Measurements from ENCODE around the gene RTN4.
A peak's percentile ranks its signal among the peaks of the same experiment; 100 is the strongest.

RTN4 gene

DNA sequence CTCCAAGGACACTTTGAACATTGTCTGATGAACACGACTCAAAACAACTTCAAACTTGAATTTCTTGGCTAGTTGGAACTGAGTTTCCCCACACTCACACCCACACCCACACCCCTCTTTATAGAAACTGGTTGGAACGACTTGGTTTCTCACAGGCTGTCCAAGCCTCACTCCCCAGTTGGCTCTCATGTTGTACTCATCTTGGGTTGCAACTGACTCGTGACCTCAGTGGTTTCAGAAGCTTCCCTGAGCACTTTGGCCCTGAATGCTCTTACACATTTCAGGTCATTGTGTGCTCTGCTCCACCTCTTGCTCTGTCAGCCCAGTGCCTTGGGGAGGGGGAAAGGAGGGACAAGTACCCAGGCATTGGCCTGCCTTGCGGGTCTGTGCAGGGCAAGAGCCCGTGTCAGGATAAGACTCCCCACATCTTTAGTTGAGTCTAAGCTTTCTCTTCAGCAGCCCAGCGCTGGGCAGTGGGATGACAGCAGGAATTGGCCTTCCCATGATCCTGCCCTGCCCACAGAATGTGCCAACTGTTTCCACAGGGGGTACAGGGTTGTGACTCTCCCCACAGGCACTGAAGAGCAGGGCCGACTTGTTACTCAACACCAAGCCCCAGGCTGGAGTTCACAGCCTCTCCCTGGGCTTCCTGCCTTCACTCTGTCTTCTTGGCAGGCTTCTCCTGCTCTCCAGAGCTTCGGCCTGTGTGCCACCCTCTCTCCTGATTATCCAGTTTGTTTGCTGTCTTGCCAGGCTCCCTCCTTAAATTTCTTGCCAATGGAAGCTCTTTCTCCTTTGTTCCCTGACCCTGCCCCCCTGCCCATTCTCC, 104.6 kb downstream of the RTN4 start:
- Mint-ChIP-seq H3K27ac (peak overlapping the region; percentile 50), H3K9me3 (peaks cover 4% of the 10 kb centered on the region), H3K27me3 (peaks cover 5% of the 10 kb centered on the region), H3K4me1 (peaks cover 2% of the 10 kb centered on the region), H3K4me3 (no peak overlapping the region), H3K36me3 (no peaks in the 10 kb centered on the region)
- no peak for DNase-seq
- CTCF ChIA-PET, result no interaction called here

DNA sequence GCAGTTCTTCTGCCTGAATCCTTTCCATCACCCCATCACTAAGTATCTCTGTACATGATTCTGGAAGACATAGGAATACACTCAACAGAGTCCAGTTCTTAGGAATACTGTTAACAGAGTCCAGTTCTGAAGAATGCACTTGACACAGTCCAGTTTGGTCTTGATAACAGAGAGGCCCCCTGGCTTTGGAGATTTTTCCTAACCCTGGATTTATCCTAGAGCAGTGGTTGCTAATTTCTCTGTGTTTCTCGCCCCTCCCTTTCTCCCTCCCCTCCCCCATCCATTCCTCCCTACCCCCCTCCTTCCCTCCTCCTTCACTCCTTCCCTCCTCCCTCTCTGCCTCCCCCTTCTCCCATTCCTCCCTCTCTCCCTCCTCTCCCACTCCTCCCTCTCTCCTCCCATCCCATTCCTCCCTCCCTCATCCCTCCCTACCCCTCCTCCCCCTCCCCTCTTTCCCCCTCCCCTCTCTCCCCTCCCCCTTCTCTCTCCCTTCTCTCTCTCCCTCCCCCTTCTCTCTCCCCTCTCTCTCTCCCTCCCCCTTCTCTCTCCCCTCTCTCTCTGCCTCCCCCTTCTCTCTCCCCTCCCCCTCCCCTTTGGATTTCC, 105.4 kb downstream of the RTN4 start:
- CTCF ChIA-PET, result interaction anchor here (1.0 kb wide), 1 partner anchor 13 kb away, joined by 3 read pairs; no protein-coding TSS in a partner anchor
- peaks cover 4% of the 10 kb centered on the region for H3K9me3 Mint-ChIP-seq
- no peak overlapping the region for H3K4me3 Mint-ChIP-seq
- peaks cover 2% of the 10 kb centered on the region for H3K4me1 Mint-ChIP-seq
- peaks cover 5% of the 10 kb centered on the region for H3K27me3 Mint-ChIP-seq
- no peak for DNase-seq
- H3K27ac Mint-ChIP-seq, result no peak overlapping the region
- H3K36me3 Mint-ChIP-seq, result no peaks in the 10 kb centered on the region

DNA sequence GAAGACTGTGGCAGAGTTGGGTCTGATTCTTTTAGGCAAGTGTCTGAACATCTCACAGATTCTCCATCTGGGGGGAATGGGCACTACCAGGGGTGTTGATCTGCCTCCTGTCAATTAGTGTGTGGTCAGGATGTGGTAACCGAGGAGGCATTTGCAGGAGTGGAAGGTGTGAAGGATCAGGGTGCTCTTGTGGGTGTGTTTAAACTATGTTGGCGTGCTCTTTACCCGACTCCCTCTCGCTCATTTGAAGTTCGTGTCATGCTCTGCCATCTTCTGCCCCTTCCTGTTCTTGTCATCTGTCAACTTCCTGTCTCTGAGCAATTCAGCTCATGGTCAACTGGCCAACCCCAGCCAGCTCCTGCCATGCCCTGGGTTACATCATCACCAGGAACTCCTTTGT, 107.9 kb downstream of the RTN4 start:
- Mint-ChIP-seq H3K4me3 (no peak overlapping the region), H3K27ac (no peak overlapping the region), H3K4me1 (peaks cover 2% of the 10 kb centered on the region), H3K9me3 (peaks cover 15% of the 10 kb centered on the region), H3K36me3 (no peaks in the 10 kb centered on the region), H3K27me3 (peaks cover 10% of the 10 kb centered on the region)
- DNase-seq, result peak; percentile 43
- CTCF ChIA-PET, result no interaction called here

DNA sequence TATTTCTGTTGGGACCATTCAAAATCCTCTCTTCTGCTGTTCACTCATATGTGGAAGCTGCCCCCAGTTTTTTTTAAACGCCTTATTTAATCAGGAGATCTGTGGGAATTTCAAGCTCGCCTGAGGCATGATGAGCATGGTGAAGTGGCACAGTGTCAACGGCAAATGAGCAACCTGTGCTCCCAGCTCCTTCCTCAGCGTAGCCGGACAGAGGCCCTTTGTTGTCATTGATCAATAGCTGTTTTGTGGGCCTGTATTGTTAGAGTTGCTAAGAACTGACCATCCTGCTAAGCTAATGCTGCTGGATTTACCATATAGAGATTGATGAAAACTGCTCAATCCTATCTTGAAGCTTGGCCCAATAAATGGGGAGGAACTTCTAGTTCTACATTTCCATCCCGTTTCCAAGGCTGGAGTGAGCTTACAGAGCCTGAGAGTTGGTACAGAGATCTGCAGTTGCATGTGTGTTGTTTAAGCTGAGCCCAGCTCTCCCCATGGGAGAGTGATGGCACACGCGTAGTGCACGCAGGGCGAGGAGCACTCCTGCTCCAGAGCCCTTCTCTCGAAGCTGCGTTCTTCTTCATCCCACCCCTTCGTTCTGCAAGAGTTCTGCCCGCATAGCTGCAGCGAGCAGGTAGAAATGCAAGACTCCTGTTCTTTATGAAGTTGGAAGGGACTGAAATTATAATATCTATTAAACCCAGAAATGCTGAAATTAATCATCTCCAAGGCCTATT, 108.8 kb downstream of the RTN4 start:
- Mint-ChIP-seq H3K4me3 (no peak overlapping the region), H3K9me3 (peaks cover 15% of the 10 kb centered on the region), H3K27ac (no peak overlapping the region), H3K4me1 (peaks cover 2% of the 10 kb centered on the region), H3K27me3 (peaks cover 10% of the 10 kb centered on the region), H3K36me3 (no peaks in the 10 kb centered on the region)
- CTCF ChIA-PET, result interaction anchor here (0.6 kb wide), 1 partner anchor 44 kb away, joined by 3 read pairs; no protein-coding TSS in a partner anchor
- DNase-seq, result no peak

DNA sequence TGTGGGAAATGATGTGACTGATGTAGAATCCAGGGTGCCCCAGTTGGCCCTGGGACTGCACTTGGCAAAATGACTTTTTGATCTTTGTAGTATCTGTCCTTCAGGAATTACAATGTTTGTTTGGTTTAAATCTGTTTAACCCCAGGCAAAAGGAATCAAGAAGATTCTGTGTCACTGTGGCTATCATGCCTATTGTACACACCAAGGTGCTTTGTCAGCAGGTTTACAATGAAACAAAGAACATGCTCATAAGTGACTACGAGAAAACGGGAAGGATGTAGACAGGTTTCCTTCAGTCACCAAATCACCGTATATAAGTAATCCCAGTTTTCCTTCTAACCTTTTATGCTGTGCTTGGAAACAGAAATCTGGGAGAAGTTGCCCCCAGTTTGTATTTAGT, 109.5 kb downstream of the RTN4 start:
- no peak for DNase-seq
- Mint-ChIP-seq H3K4me1 (peaks cover 2% of the 10 kb centered on the region), H3K36me3 (no peaks in the 10 kb centered on the region), H3K4me3 (no peak overlapping the region), H3K9me3 (peaks cover 15% of the 10 kb centered on the region), H3K27ac (no peak overlapping the region), H3K27me3 (peaks cover 5% of the 10 kb centered on the region)
- CTCF ChIA-PET, result no interaction called here

DNA sequence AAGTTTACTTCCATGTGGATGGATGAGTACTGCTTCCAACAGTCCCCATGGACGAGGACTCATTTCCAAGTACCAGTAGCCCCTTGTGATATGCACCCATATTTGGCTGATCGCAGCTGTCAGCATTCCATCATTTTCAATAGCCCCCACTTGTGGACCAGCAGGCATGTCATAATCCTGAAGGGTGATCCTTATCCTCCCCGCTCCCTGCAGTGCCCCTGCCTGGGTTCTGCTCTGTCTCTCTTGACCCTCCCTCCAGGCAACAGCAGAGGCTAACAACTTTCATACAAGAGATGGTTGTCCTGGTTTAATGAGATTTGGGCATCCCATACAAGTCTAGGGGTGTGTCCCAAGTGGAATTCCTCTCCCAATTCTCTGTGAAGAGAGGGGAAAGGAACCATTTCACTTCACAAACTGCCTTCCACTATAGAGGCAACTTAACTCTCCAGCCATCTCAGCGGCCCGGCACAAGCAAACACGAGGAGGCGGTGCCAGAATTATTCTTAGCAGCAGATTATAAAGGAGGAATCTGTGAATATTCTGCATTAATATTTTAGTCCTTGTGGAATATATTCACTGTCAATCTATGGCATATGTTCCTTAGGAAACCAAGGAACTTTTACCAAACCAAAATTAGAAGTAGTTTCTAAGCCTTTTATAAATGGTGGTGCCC, 110.7 kb downstream of the RTN4 start:
- DNase-seq, result no peak
- peaks cover 11% of the 10 kb centered on the region for H3K9me3 Mint-ChIP-seq
- no peaks in the 10 kb centered on the region for H3K4me1 Mint-ChIP-seq
- H3K36me3 Mint-ChIP-seq, result no peaks in the 10 kb centered on the region
- no peak overlapping the region for H3K4me3 Mint-ChIP-seq
- no peak overlapping the region for H3K27ac Mint-ChIP-seq
- H3K27me3 Mint-ChIP-seq, result peaks cover 5% of the 10 kb centered on the region
- CTCF ChIA-PET, result no interaction called here

DNA sequence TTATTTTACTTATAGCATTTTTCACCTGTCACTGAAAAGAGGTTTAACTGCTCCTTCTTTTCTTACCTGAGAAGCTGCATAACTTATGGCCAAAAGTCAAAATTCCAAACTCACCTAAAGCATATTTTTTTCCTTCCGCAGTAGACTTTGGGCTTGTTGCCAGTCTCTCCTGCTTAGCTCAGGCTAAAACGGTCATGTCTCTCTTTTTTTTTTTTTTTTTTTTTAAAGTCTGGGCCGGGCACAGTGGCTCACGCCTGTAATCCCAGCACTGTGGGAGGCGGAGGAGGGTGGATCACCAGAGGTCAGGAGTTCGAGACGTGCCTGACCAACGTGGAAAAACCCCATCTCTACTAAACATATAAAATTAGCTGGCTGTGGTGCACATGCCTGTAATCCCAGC, 113.5 kb downstream of the RTN4 start:
- Mint-ChIP-seq H3K36me3 (no peaks in the 10 kb centered on the region), H3K27me3 (peaks cover 9% of the 10 kb centered on the region), H3K4me3 (no peak overlapping the region), H3K4me1 (no peaks in the 10 kb centered on the region), H3K9me3 (peaks cover 11% of the 10 kb centered on the region), H3K27ac (no peak overlapping the region)
- CTCF ChIA-PET, result no interaction called here
- DNase-seq, result no peak

DNA sequence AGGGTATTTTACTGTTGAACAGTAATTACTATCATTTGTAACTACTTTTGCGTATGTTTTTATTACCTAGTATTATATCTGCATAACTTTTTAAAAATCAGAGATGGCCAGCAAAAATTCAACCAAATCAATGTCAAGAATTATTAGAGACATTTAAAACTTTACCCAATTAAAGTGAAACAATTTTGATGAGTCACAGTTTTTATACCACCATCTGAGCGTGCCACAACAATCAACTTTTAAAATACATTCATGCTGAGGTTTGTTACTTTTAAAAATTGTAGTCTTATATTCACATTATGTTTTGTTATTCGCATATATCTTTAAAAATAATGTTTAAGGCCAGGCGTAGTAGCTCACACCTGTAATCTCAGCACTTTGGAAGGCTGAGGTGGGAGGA, 114.9 kb downstream of the RTN4 start:
- H3K36me3 Mint-ChIP-seq, result no peaks in the 10 kb centered on the region
- CTCF ChIA-PET, result no interaction called here

DNA sequence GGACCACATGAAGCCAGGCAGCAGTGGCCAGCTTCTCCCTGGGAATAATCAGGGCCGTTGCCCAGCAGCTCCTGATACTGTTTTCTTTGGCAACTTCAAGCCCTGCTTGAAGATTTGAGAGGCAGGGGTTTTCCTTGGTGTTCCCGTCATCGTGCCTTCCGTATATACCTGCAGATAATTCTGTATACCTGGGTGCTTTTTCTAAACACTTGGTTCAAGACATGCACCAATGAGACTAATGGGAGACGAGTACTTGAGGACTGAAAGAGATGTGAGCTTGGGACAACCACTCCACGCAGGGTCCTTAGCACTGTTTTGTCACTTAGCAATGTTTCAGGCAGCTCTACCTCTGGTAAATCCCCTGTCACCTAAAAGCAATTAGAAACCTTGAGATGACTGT, 118.8 kb downstream of the RTN4 start:
- CTCF ChIA-PET, result interaction anchor here (0.8 kb wide), 1 partner anchor 13 kb away, joined by 3 read pairs; no protein-coding TSS in a partner anchor
- no peak for DNase-seq
- H3K9me3 Mint-ChIP-seq, result peaks cover 2% of the 10 kb centered on the region
- H3K4me1 Mint-ChIP-seq, result no peaks in the 10 kb centered on the region
- H3K36me3 Mint-ChIP-seq, result no peaks in the 10 kb centered on the region
- H3K27ac Mint-ChIP-seq, result no peak overlapping the region
- H3K27me3 Mint-ChIP-seq, result peaks cover 16% of the 10 kb centered on the region
- H3K4me3 Mint-ChIP-seq, result no peak overlapping the region

More for the DNA sequence above, 114.9 kb downstream of the RTN4 start:
- peaks cover 13% of the 10 kb centered on the region for H3K9me3 Mint-ChIP-seq
- no peaks in the 10 kb centered on the region for H3K4me1 Mint-ChIP-seq
- H3K27ac Mint-ChIP-seq, result no peak overlapping the region
- no peak for DNase-seq
- no peak overlapping the region for H3K4me3 Mint-ChIP-seq
- peaks cover 12% of the 10 kb centered on the region for H3K27me3 Mint-ChIP-seq

DNA sequence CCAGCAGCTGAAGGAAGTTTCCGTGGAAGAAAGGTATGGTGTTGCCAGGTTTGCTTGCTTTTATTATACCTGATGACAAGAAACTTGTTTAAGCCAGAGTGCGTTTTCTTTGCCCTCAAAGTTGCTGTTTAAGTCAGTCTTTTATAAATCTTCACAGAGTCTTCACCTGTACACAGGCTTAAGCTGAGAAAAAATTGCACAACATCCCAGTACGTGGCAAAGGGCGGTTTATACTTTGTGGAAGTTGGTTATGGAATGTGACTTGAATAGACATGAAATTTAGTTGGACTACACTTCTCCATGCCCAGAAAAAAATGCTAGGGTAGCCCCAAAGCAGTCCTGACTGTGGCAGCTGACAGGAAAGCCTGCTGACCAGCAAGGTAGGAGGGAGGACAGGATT, 121.5 kb downstream of the RTN4 start:
- Mint-ChIP-seq H3K4me1 (no peaks in the 10 kb centered on the region), H3K27ac (no peak overlapping the region), H3K4me3 (no peak overlapping the region), H3K27me3 (peaks cover 25% of the 10 kb centered on the region), H3K9me3 (peaks cover 2% of the 10 kb centered on the region), H3K36me3 (no peaks in the 10 kb centered on the region)
- CTCF ChIA-PET, result no interaction called here
- DNase-seq, result no peak

DNA sequence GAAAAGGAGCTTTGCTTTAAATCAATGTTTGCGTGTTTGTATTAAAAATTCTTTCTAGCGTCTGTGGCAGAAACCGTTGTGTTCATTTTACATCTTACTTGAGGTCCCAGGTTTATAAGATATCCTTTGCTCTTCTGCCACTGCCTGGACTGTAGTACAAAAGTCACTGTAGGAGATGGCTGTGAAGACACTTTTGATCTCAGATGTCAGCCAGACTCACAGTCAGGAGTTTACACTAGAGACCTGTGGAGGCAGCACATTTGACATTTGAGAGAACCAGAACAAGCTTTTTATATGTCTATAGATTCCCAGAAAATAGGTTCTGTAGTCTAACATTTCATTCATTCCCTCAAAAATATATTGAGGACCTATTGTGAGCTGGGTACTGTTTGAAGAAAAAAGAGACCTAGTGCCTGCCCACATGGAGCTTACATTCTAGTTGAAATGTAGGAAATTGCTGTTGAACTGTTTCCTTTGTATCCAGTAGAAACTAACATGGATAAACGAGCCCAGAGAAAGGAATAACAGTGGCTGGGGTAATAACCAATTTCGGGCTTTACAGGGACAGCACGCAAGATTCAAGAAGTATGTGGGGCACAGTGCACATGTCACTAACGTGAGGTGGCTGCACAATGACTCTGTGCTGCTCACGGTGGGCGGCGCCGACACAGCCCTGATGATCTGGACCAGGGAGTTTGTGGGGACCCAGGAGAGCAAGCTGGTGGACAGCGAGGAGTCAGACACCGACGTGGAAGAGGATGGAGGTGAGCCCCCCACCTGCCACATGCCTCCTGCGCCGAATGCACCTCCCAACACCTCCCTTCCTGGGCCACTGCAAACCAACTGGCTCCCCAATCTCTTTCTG, 122.3 kb downstream of the RTN4 start:
- CTCF ChIA-PET, result interaction anchor here (1.1 kb wide), 1 partner anchor 89 kb away, joined by 3 read pairs; no protein-coding TSS in a partner anchor
- H3K4me1 Mint-ChIP-seq, result no peaks in the 10 kb centered on the region
- DNase-seq, result no peak
- H3K27ac Mint-ChIP-seq, result no peak overlapping the region
- H3K27me3 Mint-ChIP-seq, result peaks cover 25% of the 10 kb centered on the region
- H3K9me3 Mint-ChIP-seq, result peaks cover 2% of the 10 kb centered on the region
- H3K4me3 Mint-ChIP-seq, result no peak overlapping the region
- no peaks in the 10 kb centered on the region for H3K36me3 Mint-ChIP-seq

DNA sequence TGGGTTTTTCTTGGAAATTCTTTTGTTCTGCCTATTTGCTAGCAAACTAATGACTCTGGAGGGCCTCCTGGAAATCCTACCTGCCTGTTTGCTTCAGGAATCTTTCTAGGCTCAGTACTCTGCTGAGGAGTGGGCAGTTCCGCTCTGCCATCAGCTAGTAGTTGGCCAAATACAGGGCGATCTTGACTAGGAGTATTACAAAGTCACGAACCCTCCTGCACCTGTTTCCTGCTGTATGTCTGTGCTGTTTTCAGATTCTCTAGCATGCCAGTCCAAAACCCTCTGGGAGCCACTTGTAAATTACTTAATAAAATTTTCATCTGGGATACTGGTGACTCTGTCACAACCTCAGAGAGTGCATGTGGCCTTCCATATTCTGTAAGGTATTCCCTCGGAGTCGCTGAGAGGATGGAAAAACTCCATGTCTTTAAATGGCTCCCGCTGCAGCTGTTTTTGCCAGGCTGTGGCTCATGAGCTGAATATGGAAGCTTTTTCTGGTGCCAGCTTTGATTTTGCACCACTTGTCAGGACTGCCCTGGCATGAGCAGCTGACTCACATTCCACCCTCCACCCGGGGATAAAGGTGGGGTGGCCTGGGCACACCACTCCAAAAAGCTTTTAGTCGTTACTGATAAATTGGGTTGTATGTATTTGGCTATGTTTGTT, 123.0 kb downstream of the RTN4 start:
- no peak overlapping the region for H3K27ac Mint-ChIP-seq
- DNase-seq, result no peak
- H3K4me1 Mint-ChIP-seq, result no peaks in the 10 kb centered on the region
- H3K4me3 Mint-ChIP-seq, result no peak overlapping the region
- H3K27me3 Mint-ChIP-seq, result peaks cover 22% of the 10 kb centered on the region
- H3K9me3 Mint-ChIP-seq, result peaks cover 2% of the 10 kb centered on the region
- CTCF ChIA-PET, result interaction anchor here (1.1 kb wide), 1 partner anchor 88 kb away, joined by 3 read pairs; no protein-coding TSS in a partner anchor
- H3K36me3 Mint-ChIP-seq, result no peaks in the 10 kb centered on the region

DNA sequence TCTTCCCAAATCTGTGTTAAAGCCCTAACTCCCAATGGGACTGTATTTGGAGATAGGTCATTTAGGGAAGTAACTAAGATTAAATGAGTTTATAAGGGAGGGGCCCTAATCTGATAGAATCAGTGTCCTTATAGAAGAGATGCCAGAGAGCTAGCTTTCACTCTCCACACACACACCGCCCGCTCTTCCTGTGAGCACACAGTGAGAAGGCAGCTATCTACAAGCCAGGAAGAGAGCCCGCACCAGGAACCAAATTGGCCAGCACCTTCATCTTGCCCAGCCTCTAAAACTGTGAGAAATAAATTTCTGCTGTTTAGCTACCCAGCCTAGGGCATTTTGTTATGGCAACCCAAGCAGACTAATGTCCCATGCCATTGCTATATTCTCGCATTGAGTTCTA, 125.2 kb downstream of the RTN4 start:
- CTCF ChIA-PET, result no interaction called here
- Mint-ChIP-seq H3K27ac (no peak overlapping the region), H3K36me3 (no peaks in the 10 kb centered on the region), H3K9me3 (peaks cover 4% of the 10 kb centered on the region), H3K4me1 (no peaks in the 10 kb centered on the region), H3K4me3 (no peak overlapping the region), H3K27me3 (peaks cover 14% of the 10 kb centered on the region)
- DNase-seq, result no peak
